Neural crest cell (in vitro differentiated cells): ENCODE data around the gene PRSS12. TPM values are rescaled to one million over a fixed set of nuclear protein-coding genes. Genes with fewer than 3 reads are reported as not detected.

Experiments
- DNase-seq: peaks from one replicate; pipeline ENCODE4 v3.0.0; 2021; ENCODE audit warnings: low read depth, mixed read lengths, low spot score
- H3K27ac Mint-ChIP-seq: one replicate; pipeline ENCODE4 v1.8.0; 2021; ENCODE audit warnings: mild to moderate bottlenecking, mixed read lengths; ENCODE audit not compliant: unreplicated experiment
- H3K27me3 Mint-ChIP-seq: 2 replicates; pipeline ENCODE4 v1.8.0; 2021; ENCODE audit warnings: low read depth, mild to moderate bottlenecking, mixed read lengths
- H3K36me3 Mint-ChIP-seq: 2 replicates; pipeline ENCODE4 v1.8.0; 2021; ENCODE audit warnings: low read depth, mild to moderate bottlenecking, mixed read lengths
- H3K4me1 Mint-ChIP-seq: 2 replicates; pipeline ENCODE4 v1.8.0; 2021; ENCODE audit warnings: mixed read lengths
- H3K4me3 Mint-ChIP-seq: one replicate; pipeline ENCODE4 v1.8.0; 2021; ENCODE audit warnings: mild to moderate bottlenecking, mixed read lengths
- H3K9me3 Mint-ChIP-seq: 2 replicates; pipeline ENCODE4 v1.8.0; 2021; ENCODE audit warnings: mixed read lengths
- CTCF ChIP-seq: fragments of 200-600 bp; sonication (generic); conservative IDR thresholded peaks from 2 replicates; pipeline ENCODE4 v1.5.0; 2021; ENCODE audit warnings: antibody characterized with exemption, mild to moderate bottlenecking
- total RNA-seq: library from RNA; stranded (reverse); gene quantifications from 2 replicates; pipeline ENCODE4 v1.2.1, GENCODE V29; 2021

PRSS12 gene
- total RNA-seq, 1 donor from 2014 or later, result 1.7 TPM

- TF ChIP-seq CTCF, result no peak
Measured at GRCh38 chr4:118356111-118356510, 3.3 kb upstream of the PRSS12 start.

GRCh38 chr4:118354913-118355312 lies 2.1 kb upstream of the PRSS12 start:
- no peak overlapping the region for H3K27ac Mint-ChIP-seq
- H3K36me3 Mint-ChIP-seq, result no peaks in the 10 kb centered on the region
- TF ChIP-seq CTCF, result no peak
- peak overlapping the region; percentile 17 for H3K4me3 Mint-ChIP-seq
- H3K27me3 Mint-ChIP-seq, result peaks cover 61% of the 10 kb centered on the region
- DNase-seq, result no peak
- no peaks in the 10 kb centered on the region for H3K9me3 Mint-ChIP-seq
- peaks cover 14% of the 10 kb centered on the region for H3K4me1 Mint-ChIP-seq

More at GRCh38 chr4:118356111-118356510, 3.3 kb upstream of the PRSS12 start:
- peaks cover 14% of the 10 kb centered on the region for H3K4me1 Mint-ChIP-seq
- no peaks in the 10 kb centered on the region for H3K36me3 Mint-ChIP-seq
- H3K4me3 Mint-ChIP-seq, result no peak overlapping the region
- H3K27ac Mint-ChIP-seq, result no peak overlapping the region
- no peaks in the 10 kb centered on the region for H3K9me3 Mint-ChIP-seq
- H3K27me3 Mint-ChIP-seq, result peaks cover 49% of the 10 kb centered on the region
- DNase-seq, result no peak

- Mint-ChIP-seq H3K9me3 (no peaks in the 10 kb centered on the region), H3K27me3 (peaks cover 69% of the 10 kb centered on the region), H3K4me1 (peaks cover 14% of the 10 kb centered on the region), H3K27ac (no peak overlapping the region), H3K36me3 (no peaks in the 10 kb centered on the region), H3K4me3 (peak overlapping the region; percentile 87)
- DNase-seq, result no peak
- no peak for TF ChIP-seq CTCF
Measured at GRCh38 chr4:118353534-118354030, 779 bp upstream of the PRSS12 start.

- Mint-ChIP-seq H3K27ac (no peak overlapping the region), H3K9me3 (no peaks in the 10 kb centered on the region), H3K27me3 (peaks cover 74% of the 10 kb centered on the region), H3K36me3 (no peaks in the 10 kb centered on the region), H3K4me1 (peaks cover 14% of the 10 kb centered on the region), H3K4me3 (peak overlapping the region; percentile 88)
- peak; percentile 24 for DNase-seq
- no peak for TF ChIP-seq CTCF
Measured at GRCh38 chr4:118351851-118352827, 664 bp downstream of the PRSS12 start.

- Mint-ChIP-seq H3K27me3 (peaks cover 72% of the 10 kb centered on the region), H3K9me3 (no peaks in the 10 kb centered on the region), H3K27ac (no peak overlapping the region), H3K4me3 (peak overlapping the region; percentile 58), H3K4me1 (peaks cover 14% of the 10 kb centered on the region), H3K36me3 (no peaks in the 10 kb centered on the region)
- no peak for DNase-seq
- TF ChIP-seq CTCF, result no peak
Measured at GRCh38 chr4:118350961-118351360, 1.8 kb downstream of the PRSS12 start.
